DMS79 treated with DMSO at 0.1 percent for 48 hours (cell line): ENCODE results near the gene UNC5A.
A peak's percentile ranks its signal among the peaks of the same experiment; 100 is the strongest.

ENCODE experiments used
- DNase-seq: peaks from one replicate; lab custom pipeline; 2025; lab: John Stamatoyannopoulos, UW

The UNC5A gene

GRCh38 chr5:176781638-176782570 lies 28.5 kb upstream of the UNC5A start:
- DNase-seq = no peak

- no peak for DNase-seq
Observed at GRCh38 chr5:176784218-176785165, 25.9 kb upstream of the UNC5A start.

GRCh38 chr5:176785184-176786145 lies 24.9 kb upstream of the UNC5A start:
- peak; percentile 7 for DNase-seq

GRCh38 chr5:176787676-176788075 lies 22.7 kb upstream of the UNC5A start:
- no peak for DNase-seq

GRCh38 chr5:176788091-176788490 lies 22.3 kb upstream of the UNC5A start:
- no peak for DNase-seq

GRCh38 chr5:176788941-176789872 lies 21.2 kb upstream of the UNC5A start:
- no peak for DNase-seq

GRCh38 chr5:176789873-176790615 lies 20.3 kb upstream of the UNC5A start:
- DNase-seq = no peak

GRCh38 chr5:176790941-176791340 lies 19.4 kb upstream of the UNC5A start:
- DNase-seq = no peak

GRCh38 chr5:176792655-176793342 lies 17.6 kb upstream of the UNC5A start:
- DNase-seq = peak; percentile 22

- DNase-seq = no peak
Observed at GRCh38 chr5:176793343-176793699, 17.0 kb upstream of the UNC5A start.

GRCh38 chr5:176793736-176794135 lies 16.6 kb upstream of the UNC5A start:
- no peak for DNase-seq

- DNase-seq = no peak
Observed at GRCh38 chr5:176794509-176794908, 15.8 kb upstream of the UNC5A start.

- DNase-seq = no peak
Observed at GRCh38 chr5:176796411-176796810, 13.9 kb upstream of the UNC5A start.

- DNase-seq = no peak
Observed at GRCh38 chr5:176796970-176797369, 13.4 kb upstream of the UNC5A start.

- DNase-seq = peak; percentile 18
Observed at GRCh38 chr5:176797456-176798050, 12.8 kb upstream of the UNC5A start.

- no peak for DNase-seq
Observed at GRCh38 chr5:176798086-176798876, 12.1 kb upstream of the UNC5A start.

GRCh38 chr5:176798949-176799348 lies 11.4 kb upstream of the UNC5A start:
- no peak for DNase-seq

GRCh38 chr5:176799488-176799887 lies 10.9 kb upstream of the UNC5A start:
- DNase-seq = no peak
